Gastroesophageal sphincter (tissue), 3 donors: Measurements from ENCODE around the gene RAD51B.
"Not testable (repeated sequence)": the region's sequence is repeated elsewhere in the genome, so short reads cannot be mapped to it uniquely, and the experiment has no call there.

Experiments used
- CTCF ChIP-seq, 4 experiments: fragments of 200-600 bp in 2 of 4; fragments of 450-650 bp in 2 of 4; sonication (generic) in 1 of 4; IDR thresholded peaks; one replicate each; pipeline ENCODE4 v1.5.1; 2017 to 2019; ENCODE audit warnings: antibody characterized with exemption in 4 of 4, mild to moderate bottlenecking in 2 of 4, moderate library complexity in 2 of 4
- POLR2A ChIP-seq, 2 donors: fragments of 450-650 bp; IDR thresholded peaks; one replicate each; pipeline ENCODE4 v1.6.1; 2017; ENCODE audit warnings: antibody characterized with exemption in 2 of 2, mild to moderate bottlenecking in 2 of 2, moderate library complexity in 1 of 2
- POLR2AphosphoS5 ChIP-seq: sonication (generic); formaldehyde crosslinking; IDR thresholded peaks from one replicate; pipeline ENCODE4 v1.6.1; 2017; ENCODE audit warnings: antibody characterized with exemption

GRCh38 chr14:68031011-68031410, 211.4 kb downstream of the RAD51B start:
- TF ChIP-seq CTCF (IDR thresholded peaks at IDR 0.05); POLR2AphosphoS5; POLR2A (IDR thresholded peaks at IDR 0.05): not testable (repeated sequence)
